Parathyroid adenoma (tissue), 2 donors: Measurements from ENCODE around the gene TSPAN18.

ENCODE experiments used
- H2AFZ ChIP-seq: fragments of 300-600 bp; sonication (generic); one replicate; pipeline ENCODE4 v1.7.0; 2017; ENCODE audit warnings: antibody characterized with exemption, mild to moderate bottlenecking
- H3K27ac ChIP-seq: fragments of 300-600 bp; sonication (generic); one replicate; pipeline ENCODE4 v1.7.0; 2017
- H3K27me3 ChIP-seq: fragments of 300-600 bp; sonication (generic); one replicate; pipeline ENCODE4 v1.7.0; 2017; ENCODE audit warnings: low read length; ENCODE audit not compliant: control insufficient read depth, insufficient read depth
- H3K36me3 ChIP-seq: fragments of 300-600 bp; sonication (generic); one replicate; pipeline ENCODE4 v1.7.0; 2017; ENCODE audit warnings: low read length; ENCODE audit not compliant: control insufficient read depth, insufficient read depth
- H3K4me1 ChIP-seq: fragments of 300-600 bp; sonication (generic); one replicate; pipeline ENCODE4 v1.7.0; 2017; ENCODE audit warnings: control low read depth
- H3K4me2 ChIP-seq: fragments of 300-600 bp; sonication (generic); one replicate; pipeline ENCODE4 v1.7.0; 2017; ENCODE audit warnings: low read length
- H3K4me3 ChIP-seq: fragments of 300-600 bp; sonication (generic); one replicate; pipeline ENCODE4 v1.7.0; 2017; ENCODE audit warnings: low read depth, low read length
- H3K79me2 ChIP-seq: fragments of 300-600 bp; sonication (generic); one replicate; pipeline ENCODE4 v1.7.0; 2017; ENCODE audit warnings: control low read depth
- H3K9ac ChIP-seq: fragments of 300-600 bp; sonication (generic); one replicate; pipeline ENCODE4 v1.7.0; 2017; ENCODE audit warnings: mild to moderate bottlenecking
- H3K9me3 ChIP-seq: fragments of 300-600 bp; sonication (generic); one replicate; pipeline ENCODE4 v1.7.0; 2017; ENCODE audit warnings: low read length; ENCODE audit not compliant: control insufficient read depth
- CTCF ChIP-seq: fragments of 300-600 bp; sonication (generic); IDR thresholded peaks from one replicate; pipeline ENCODE4 v1.7.0; 2017; ENCODE audit warnings: antibody characterized with exemption, mild to moderate bottlenecking
- donor health status: primary hyperparathyroidism.

The TSPAN18 gene

GRCh38 chr11:44709281-44709562, 17.5 kb upstream of the TSPAN18 start:
- no peak overlapping the region for H3K4me2 ChIP-seq
- H3K36me3 ChIP-seq: no peaks in the 10 kb centered on the region
- H3K27me3 ChIP-seq: no peaks in the 10 kb centered on the region
- H3K9me3 ChIP-seq: no peaks in the 10 kb centered on the region
- no peak overlapping the region for H3K27ac ChIP-seq
- H3K79me2 ChIP-seq: no peaks in the 10 kb centered on the region
- H3K4me1 ChIP-seq: no peaks in the 10 kb centered on the region
- no peak overlapping the region for H2AFZ ChIP-seq
- H3K9ac ChIP-seq: no peak overlapping the region
- H3K4me3 ChIP-seq: no peak overlapping the region
- TF ChIP-seq CTCF: no peak

- Histone ChIP-seq H3K9me3 (no peaks in the 10 kb centered on the region), H2AFZ (no peak overlapping the region), H3K9ac (no peak overlapping the region), H3K36me3 (no peaks in the 10 kb centered on the region), H3K4me3 (no peak overlapping the region), H3K27me3 (no peaks in the 10 kb centered on the region), H3K79me2 (no peaks in the 10 kb centered on the region), H3K4me1 (no peaks in the 10 kb centered on the region), H3K27ac (no peak overlapping the region), H3K4me2 (no peak overlapping the region)
- no peak for TF ChIP-seq CTCF
These were observed 16.8 kb upstream of the TSPAN18 start for GRCh38 chr11:44709966-44710365.

GRCh38 chr11:44711113-44711786, 15.5 kb upstream of the TSPAN18 start:
- Histone ChIP-seq H3K9me3 (no peaks in the 10 kb centered on the region), H3K27ac (no peak overlapping the region), H3K36me3 (no peaks in the 10 kb centered on the region), H2AFZ (no peak overlapping the region), H3K4me3 (no peak overlapping the region), H3K27me3 (no peaks in the 10 kb centered on the region), H3K79me2 (no peaks in the 10 kb centered on the region), H3K4me2 (no peak overlapping the region), H3K4me1 (no peaks in the 10 kb centered on the region), H3K9ac (no peak overlapping the region)
- no peak for TF ChIP-seq CTCF

- Histone ChIP-seq H3K79me2 (no peaks in the 10 kb centered on the region), H3K4me2 (no peak overlapping the region), H3K27ac (no peak overlapping the region), H3K9me3 (no peaks in the 10 kb centered on the region), H2AFZ (no peak overlapping the region), H3K27me3 (no peaks in the 10 kb centered on the region), H3K4me1 (no peaks in the 10 kb centered on the region), H3K9ac (no peak overlapping the region), H3K4me3 (no peak overlapping the region), H3K36me3 (no peaks in the 10 kb centered on the region)
- TF ChIP-seq CTCF: no peak
These were observed 14.8 kb upstream of the TSPAN18 start for GRCh38 chr11:44711787-44712608.

- Histone ChIP-seq H3K79me2 (no peaks in the 10 kb centered on the region), H3K4me1 (no peaks in the 10 kb centered on the region), H3K4me2 (no peak overlapping the region), H3K27ac (no peak overlapping the region), H3K36me3 (no peaks in the 10 kb centered on the region), H3K9ac (no peak overlapping the region), H2AFZ (no peak overlapping the region), H3K9me3 (no peaks in the 10 kb centered on the region), H3K4me3 (no peak overlapping the region), H3K27me3 (no peaks in the 10 kb centered on the region)
- TF ChIP-seq CTCF: no peak
These were observed 13.7 kb upstream of the TSPAN18 start for GRCh38 chr11:44713022-44713421.
